HUES64 (cell line): ENCODE measurements around the gene ADAMTS7.

ENCODE experiments used
- H3K27ac ChIP-seq: 2 replicates; pipeline ENCODE4 v1.7.0; 2013; ENCODE audit warnings: low read depth, low read length, inconsistent platforms
- H3K27me3 ChIP-seq: 2 replicates; pipeline ENCODE4 v1.6.1; 2013; ENCODE audit warnings: mild to moderate bottlenecking, low read length; ENCODE audit not compliant: insufficient read depth
- H3K36me3 ChIP-seq: 2 replicates; pipeline ENCODE4 v1.6.1; 2013; ENCODE audit warnings: mild to moderate bottlenecking, low read length; ENCODE audit not compliant: insufficient read depth
- H3K4me1 ChIP-seq: 2 replicates; pipeline ENCODE4 v1.6.1; 2013; ENCODE audit warnings: mild to moderate bottlenecking, low read length, moderate library complexity; ENCODE audit not compliant: insufficient read depth
- H3K4me3 ChIP-seq: 2 replicates; pipeline ENCODE4 v1.5.1; 2013; ENCODE audit warnings: mild to moderate bottlenecking, low read length, moderate library complexity
- H3K9ac ChIP-seq: 2 replicates; pipeline ENCODE4 v1.6.1; 2013; ENCODE audit warnings: mild to moderate bottlenecking, low read depth, low read length
- H3K9me3 ChIP-seq: 2 replicates; pipeline ENCODE4 v1.6.1; 2013; ENCODE audit warnings: low read depth, low read length; ENCODE audit not compliant: insufficient read depth
- WGBS: fragments of 150-250, 120-280 bp; methylation state at CpG from one replicate; pipeline ENCODE4 v1.1.7; 2013; ENCODE audit warnings: missing lambda C conversion rate; 5-methylcytosine and 5-hydroxymethylcytosine counted together

Gene ADAMTS7

DNA sequence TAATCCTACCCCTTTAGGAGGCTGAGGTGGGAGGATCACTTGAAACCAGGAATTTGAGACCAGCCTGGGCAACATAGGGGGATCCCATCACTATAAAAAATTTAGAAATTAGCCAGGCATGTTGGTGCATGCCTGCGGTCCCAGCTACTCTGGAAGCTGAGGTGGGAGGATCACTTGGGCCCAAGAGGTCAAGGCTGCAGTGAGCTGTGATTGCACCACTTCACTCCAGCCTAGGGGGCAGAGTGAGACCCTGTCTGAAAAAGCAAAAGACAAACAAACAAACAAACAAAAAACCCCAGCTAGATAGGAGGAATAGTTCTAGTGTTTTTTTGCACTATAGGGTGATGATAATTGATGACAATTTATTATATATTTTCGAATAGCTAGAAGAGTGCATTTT lies 99.6 kb downstream of the ADAMTS7 start:
- Histone ChIP-seq H3K9me3 (no peaks in the 10 kb centered on the region), H3K27me3 (peaks cover 7% of the 10 kb centered on the region), H3K4me1 (no peaks in the 10 kb centered on the region), H3K36me3 (no peaks in the 10 kb centered on the region), H3K27ac (no peak overlapping the region), H3K4me3 (no peak overlapping the region), H3K9ac (no peak overlapping the region)
- WGBS: 95% methylated on average over 2 of the region's 2 CpGs

DNA sequence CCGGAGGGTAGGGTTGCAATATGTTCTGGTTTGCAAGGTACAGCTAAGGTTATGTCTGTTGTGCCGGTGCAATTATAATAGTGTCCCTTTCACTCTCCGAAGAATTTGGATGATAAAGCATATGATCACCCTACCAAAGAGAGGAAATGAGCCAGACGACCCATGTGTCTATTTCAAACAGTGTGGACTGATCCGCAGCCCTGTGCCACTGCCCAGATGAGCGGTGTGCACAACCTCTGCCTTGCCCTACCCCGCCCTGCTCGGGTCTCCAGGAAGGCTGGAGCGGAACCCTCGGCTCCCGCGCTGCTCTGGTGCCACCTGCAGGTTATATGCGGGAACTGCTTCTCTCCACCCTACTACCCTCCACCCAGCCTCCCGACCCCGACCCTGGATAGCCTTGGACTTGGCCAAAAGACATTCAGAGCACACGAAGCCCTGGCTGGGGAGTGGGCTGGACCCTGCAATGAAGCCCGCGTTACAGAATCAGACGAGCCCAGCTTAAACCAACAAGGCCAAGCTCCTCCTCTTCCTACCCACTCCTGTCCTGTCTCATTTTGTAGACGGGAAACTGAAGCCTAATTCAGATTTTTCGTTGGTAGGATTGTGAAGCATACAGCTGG lies 101.9 kb downstream of the ADAMTS7 start:
- Histone ChIP-seq H3K4me1 (no peaks in the 10 kb centered on the region), H3K9ac (no peak overlapping the region), H3K27me3 (peaks cover 7% of the 10 kb centered on the region), H3K9me3 (peaks cover 5% of the 10 kb centered on the region; the same call in 1 of the 2 replicates), H3K36me3 (no peaks in the 10 kb centered on the region), H3K4me3 (no peak overlapping the region), H3K27ac (no peak overlapping the region)
- 21% methylated on average over 21 of the region's 21 CpGs for WGBS
